Activated CD8-positive, alpha-beta memory T cell treated with anti-CD3 and anti-CD28 coated beads, Interleukin-2, amount 50 U/mL, for 1 hour (primary cell): ENCODE measurements around the gene ARSG.
"Not testable (repeated sequence)": the region's sequence is repeated elsewhere in the genome, so short reads cannot be mapped to it uniquely, and the experiment has no call there.

ENCODE experiments used
- DNase-seq: peaks from one replicate; pipeline ENCODE4 v3.0.0-alpha.2; 2020; ENCODE audit errors: extremely low read depth

Gene ARSG

DNA sequence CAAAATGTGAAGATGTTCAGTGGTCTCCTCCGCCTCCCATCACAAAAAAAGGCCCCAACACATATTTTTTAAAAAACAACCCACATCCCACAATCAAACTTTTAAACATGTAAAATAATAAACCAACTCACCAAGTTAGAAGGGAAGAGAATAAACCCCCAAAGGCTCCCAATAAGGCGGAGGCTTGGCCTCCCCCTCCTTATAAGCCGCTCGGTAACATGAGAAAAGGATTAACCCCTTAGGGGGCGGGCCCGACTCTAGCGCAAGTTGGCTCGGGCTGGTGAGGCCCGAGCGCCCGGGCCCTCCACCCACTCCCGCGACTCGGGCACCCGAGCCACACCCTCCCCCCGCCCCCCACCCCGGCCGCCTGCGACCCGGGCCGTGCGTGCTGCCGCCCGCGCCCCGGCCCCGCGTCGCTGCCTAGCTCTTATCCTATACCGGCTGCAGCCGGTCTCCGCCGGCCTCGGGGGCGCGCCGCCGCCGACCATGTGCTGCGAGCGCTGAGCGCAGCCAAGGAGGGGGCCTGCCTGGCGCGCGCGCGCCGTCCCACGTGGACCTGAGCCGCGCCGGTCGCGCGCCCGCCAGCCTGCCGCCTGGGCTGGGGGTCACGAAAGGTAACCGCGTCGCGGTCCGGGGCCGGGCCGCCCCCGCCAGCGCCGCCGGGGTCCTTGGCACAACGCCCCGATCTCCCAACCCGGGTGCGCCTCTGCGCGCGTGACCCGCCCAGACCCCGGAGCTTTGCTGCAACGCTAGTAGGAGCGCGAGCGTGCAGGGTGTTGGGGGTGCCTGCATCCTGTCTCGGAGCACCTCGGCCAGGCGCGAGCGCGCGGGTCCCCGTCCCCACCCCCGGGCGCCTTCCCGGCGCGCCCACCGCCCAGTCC lies at the start of gene ARSG, which contains the start of gene SLC16A6:
TSS of gene ARSG (plus strand) at position 541 of the 881 bp plus-strand sequence. CDS start 15,999 bp downstream, outside the sequence.
TSS of gene SLC16A6 (minus strand) at position 173 of the 881 bp plus-strand sequence. CDS start 12,807 bp downstream, outside the sequence.
- DNase-seq: peak; percentile 28

- DNase-seq: no peak
Observed at GRCh38 chr17:68246271-68247028, 44.8 kb upstream of the ARSG start.

DNA sequence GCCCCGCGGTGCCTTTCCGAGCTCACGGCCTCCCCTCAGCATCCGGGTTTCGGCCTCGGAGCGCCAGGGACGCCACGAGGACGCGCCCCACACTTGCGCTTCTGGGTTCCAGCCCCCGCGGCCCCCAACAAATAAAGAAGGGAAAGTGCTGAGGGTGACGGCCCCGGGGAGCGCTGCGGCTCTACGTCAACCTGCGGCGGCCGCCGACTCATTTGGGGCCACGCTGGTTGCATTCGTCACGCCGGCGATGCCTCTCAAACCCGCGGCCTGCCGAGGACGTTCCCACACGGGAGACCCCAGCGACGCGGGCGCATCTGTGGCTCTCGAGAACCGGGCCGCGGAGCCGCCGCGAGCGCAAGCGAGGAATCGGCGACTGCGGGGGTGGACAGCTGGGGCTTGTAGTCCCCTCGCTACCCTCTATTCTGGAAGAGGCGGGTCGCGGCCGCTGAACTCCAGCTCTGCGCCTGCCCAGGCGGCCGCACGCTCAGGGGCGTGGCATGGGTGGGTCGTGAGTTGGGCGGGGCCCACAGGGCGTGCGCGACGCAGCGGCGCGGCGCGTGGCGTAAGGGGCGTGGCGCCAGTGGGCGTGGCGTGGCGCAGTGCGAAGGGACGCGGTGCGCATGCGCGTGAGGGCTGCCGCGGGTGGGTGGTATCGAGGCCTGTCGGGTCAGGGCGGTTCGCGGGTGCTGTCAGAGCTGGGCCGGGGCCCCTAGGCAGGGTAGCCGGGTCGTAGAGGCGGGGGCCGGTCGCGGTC lies 43.7 kb upstream of the ARSG start, which contains the start of gene AMZ2:
TSS of gene AMZ2 (plus strand) at position 599 of the 754 bp plus-strand sequence. CDS start 2,145 bp downstream, outside the sequence.
- DNase-seq: peak; percentile 83

- DNase-seq: no peak
Observed at GRCh38 chr17:68248199-68248825, 43.0 kb upstream of the ARSG start.

DNA sequence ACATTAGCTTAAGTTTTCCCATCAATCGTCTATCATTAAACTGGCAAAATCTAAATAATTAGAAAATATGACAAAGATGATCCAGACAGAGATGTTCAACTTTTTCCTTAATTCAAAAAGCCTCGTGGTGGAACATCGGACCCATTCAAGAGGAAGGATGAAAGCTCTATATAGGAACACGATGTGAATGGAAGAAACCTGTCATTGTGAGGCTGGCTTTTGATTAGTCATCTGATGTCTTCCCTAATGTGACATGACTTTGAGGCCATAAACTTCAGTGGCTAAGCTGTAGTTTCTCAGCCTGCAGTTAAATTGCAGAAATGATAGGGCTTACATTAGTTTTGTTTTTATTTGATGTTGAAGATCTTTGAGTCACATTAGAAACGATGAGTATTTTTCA lies 42.4 kb upstream of the ARSG start:
- DNase-seq: no peak

DNA sequence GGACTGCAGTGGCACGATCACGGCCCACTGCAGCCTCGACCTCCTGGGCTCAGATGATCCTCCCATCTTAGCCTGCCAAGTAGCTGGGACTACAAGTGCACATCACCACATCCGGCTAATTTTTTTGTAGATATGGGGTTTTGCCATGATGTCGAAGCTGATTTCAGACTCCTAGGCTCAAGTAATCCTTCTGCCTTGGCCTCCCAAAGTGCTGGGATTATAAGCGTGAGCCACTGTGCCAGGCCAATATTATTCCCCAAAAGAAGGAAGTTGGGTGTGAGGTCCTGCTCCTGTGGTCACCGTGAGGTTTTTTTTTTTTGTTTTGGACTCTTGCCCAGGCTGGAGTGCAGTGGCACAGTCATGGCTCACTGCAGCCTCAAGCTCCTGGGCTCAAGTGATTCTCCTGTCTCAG lies 41.9 kb upstream of the ARSG start:
- DNase-seq: no peak

GRCh38 chr17:68253426-68253825 lies 37.9 kb upstream of the ARSG start:
- DNase-seq: not testable (repeated sequence)

GRCh38 chr17:68255151-68255550 lies 36.1 kb upstream of the ARSG start:
- DNase-seq: no peak

- DNase-seq: no peak
Observed at GRCh38 chr17:68255731-68256538, 35.4 kb upstream of the ARSG start.

GRCh38 chr17:68256701-68257100 lies 34.6 kb upstream of the ARSG start:
- DNase-seq: not testable (repeated sequence)

GRCh38 chr17:68257934-68258333 lies 33.4 kb upstream of the ARSG start:
- no peak for DNase-seq

DNA sequence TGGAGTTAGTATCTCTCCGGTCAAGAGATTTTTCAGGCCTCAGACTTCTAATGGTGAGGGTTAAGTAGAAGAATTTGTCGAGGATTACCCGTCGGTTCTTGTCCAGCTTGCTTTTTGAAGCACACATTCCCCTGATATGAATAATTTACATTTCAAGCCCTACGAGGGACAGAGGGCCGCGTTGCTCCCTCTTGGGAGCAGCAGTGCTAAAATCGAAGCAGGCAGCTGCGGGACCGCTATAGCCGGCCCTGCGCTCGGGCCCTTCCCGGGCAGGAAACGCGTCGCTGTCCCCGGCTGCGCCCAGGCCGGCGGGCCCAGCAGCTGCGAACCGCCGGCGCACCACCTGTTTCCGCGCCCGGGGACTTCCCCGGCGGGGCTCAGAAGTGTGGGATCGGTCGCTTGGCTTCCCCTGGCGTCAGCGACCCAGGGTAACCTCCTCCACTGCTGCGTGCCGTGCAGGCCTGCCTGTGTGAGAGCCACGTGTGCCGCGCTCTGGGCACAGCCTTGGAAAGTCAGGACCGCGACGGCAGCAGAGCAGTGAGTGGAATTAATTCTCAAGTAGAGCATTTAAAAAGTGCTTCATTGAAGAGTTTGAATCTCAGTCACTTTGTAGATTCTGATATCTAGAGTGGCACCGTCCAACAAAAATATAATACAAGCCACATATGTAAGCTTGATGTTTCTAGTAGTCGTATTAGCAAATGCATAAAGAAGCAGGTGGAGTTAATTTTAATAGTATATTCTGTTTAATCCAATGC lies 32.2 kb upstream of the ARSG start:
- DNase-seq: peak; percentile 45

GRCh38 chr17:68259648-68259951 lies 31.7 kb upstream of the ARSG start:
- DNase-seq: not testable (repeated sequence)

DNA sequence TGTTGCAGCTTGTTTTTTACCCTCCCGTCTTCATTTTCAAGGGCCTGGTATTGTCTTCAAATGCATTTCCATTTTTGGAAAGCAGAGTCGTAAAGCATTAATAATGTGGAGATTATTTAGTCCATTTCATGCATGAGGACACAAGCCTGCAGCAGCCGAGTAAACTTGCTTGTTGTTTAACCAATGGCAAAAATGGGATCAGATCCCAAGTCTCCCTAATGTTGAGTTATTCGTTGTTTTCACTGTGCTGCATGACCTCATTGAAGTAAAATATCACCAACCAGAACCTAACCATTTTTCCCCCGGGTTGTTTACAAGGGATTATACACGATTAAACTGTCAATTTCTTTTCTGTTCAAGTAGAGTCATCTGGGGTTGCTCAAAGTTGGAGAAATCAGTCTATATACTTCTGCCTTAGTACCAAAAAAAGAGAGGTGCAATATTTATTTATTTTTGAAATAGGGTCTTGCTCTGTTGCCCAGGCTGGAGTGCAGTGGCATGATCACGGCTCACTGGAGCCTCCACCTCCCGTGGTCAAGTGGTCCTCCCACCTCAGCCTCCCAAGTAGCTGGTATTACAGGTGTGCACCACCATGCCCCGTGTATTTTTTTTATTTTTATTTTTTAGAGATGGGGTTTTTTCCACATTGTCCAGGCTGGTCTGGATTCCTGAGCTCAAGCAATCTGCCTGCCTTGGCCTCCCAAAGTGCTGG lies 31.1 kb upstream of the ARSG start:
- DNase-seq: no peak

DNA sequence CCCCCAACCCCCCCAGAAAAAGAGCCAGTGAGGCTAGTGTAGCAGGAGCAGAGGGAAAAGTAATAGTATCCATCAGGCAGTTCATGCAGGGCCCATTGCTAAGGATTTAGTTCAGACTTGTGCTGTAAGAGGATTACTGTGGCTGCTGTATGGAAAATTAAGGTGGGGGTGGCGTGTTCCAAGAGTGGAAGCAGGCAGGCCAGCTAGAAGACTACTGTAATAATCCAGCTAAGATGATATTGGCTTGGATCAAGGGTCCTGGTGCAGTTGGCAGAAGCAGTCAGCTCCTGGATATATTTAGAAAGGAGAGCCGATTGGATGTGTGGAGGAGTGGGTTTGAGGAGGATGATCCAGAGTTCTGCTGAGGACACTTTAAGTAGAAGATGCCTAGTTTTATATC lies 28.8 kb upstream of the ARSG start:
- DNase-seq: not testable (repeated sequence)

DNA sequence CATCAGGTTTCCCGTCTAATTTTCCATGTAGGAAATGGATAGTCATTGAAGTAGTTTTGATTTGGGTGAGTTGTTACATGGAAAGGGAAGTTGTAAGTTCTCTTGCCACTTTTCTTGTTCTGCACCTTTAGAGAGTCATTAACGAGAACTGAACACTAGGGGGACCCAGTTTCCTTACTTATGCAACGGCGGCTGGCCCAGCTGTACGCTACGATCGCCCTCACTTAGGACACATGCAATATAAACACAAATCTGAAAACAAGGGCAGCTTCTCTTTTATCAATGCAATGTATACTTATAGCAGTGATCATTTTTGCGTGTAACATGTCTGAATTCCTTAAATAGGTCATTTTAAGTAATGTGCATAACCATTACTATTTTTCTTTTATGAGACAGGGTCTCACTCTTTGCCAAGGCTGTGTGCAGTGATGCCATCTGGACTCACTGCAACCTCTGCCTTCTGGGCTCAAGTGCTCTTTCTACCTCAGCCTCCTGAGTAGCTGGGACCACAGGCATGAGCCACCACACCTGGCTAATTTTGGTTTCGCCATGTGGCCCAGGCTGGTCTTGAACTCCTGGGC lies 28.1 kb upstream of the ARSG start:
- DNase-seq: not testable (repeated sequence)

- not testable (repeated sequence) for DNase-seq
Observed at GRCh38 chr17:68265833-68266232, 25.5 kb upstream of the ARSG start.

DNA sequence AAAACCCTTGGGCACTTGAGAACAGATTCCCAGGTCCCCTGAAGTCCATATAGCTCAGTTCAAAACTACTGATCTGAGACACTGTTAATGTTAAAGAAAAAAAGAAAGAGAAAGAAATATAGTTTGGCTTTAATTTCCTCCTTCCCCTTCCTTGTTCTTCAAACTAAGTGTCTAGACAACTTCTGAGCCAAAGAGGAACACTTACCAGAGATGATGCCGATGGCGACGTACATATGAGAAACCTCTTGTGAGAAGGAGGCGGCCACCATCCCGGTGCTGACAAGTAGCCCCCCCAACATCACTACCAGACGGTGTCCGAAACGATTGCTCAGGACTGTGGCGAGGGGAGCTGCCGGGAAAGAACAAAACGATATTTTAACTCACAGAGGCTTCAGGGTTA lies 17.6 kb upstream of the ARSG start:
- no peak for DNase-seq

DNA sequence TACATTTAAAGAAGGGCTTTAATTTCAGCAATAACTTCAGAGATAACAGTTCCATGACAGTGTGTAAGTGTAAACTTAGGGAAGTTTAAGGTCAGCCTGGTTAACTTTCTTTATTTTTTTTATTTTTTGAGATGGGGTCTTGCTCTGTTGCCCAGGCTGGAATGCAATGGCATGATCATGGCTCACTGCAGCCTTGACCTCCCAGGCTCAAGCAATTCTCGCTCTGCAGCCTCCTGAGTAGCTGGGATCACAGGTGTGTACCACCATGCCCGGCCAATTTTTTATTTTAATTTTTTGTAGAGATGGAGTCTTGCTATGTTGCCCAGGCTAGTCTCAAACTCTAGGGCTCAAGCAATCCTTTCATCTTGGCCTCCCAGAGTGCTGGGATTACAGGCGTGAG lies 15.0 kb upstream of the ARSG start:
- not testable (repeated sequence) for DNase-seq
